ENCODE results near the gene CERS6.

CERS6 gene

GRCh38 chr2:168475636-168476035 is 19.6 kb downstream of the CERS6 start:
- no peak for DNase-seq (ENCODE audit: low read depth)
- H3K4me3 ChIP-seq (replicated peaks; ENCODE audit: low read depth, low read length) = no peak overlapping the region

DNA sequence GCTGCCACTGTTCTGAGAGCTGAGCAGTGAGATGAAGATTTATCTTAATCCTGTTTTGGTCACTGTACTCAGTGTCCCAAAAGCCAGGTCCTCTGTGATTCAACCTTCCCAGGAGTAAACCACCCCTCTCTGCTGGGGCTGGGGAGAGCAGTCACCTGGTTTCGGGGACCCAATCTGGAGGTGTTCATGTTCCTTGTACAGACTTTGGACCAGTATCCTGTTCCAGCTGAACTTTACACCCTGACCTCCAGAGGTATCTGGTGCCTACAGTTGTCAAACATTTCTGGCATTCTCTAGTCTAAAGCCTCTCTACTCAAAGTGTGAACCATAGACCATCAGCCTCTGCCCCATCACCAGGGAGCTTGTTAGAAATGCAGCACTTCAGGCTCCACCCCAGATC is 22.1 kb downstream of the CERS6 start:
- no peak for DNase-seq (ENCODE audit: low read depth)
- TF ChIP-seq, protein P1, sequence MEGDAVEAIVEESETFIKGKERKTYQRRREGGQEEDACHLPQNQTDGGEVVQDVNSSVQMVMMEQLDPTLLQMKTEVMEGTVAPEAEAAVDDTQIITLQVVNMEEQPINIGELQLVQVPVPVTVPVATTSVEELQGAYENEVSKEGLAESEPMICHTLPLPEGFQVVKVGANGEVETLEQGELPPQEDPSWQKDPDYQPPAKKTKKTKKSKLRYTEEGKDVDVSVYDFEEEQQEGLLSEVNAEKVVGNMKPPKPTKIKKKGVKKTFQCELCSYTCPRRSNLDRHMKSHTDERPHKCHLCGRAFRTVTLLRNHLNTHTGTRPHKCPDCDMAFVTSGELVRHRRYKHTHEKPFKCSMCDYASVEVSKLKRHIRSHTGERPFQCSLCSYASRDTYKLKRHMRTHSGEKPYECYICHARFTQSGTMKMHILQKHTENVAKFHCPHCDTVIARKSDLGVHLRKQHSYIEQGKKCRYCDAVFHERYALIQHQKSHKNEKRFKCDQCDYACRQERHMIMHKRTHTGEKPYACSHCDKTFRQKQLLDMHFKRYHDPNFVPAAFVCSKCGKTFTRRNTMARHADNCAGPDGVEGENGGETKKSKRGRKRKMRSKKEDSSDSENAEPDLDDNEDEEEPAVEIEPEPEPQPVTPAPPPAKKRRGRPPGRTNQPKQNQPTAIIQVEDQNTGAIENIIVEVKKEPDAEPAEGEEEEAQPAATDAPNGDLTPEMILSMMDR (IDR thresholded peaks at IDR 0.05; ENCODE audit: low read length, missing control alignments) = no peak
- no peak overlapping the region for H3K4me3 ChIP-seq (replicated peaks; ENCODE audit: low read depth, low read length)

More at GRCh38 chr2:168475636-168476035, 19.6 kb downstream of the CERS6 start:
- TF ChIP-seq, protein P1 (IDR thresholded peaks at IDR 0.05; ENCODE audit: low read length, missing control alignments) = no peak

- TF ChIP-seq, protein P1 (IDR thresholded peaks at IDR 0.05; ENCODE audit: low read length, missing control alignments) = no peak
- H3K4me3 ChIP-seq (replicated peaks; ENCODE audit: low read depth, low read length) = no peak overlapping the region
- no peak for DNase-seq (ENCODE audit: low read depth)
These were observed 24.3 kb downstream of the CERS6 start for GRCh38 chr2:168480356-168480755.

GRCh38 chr2:168480825-168481585 is 24.9 kb downstream of the CERS6 start:
- H3K4me3 ChIP-seq (replicated peaks; ENCODE audit: low read depth, low read length) = no peak overlapping the region
- TF ChIP-seq, protein P1 (IDR thresholded peaks at IDR 0.05; ENCODE audit: low read length, missing control alignments) = no peak
- no peak for DNase-seq (ENCODE audit: low read depth)

DNA sequence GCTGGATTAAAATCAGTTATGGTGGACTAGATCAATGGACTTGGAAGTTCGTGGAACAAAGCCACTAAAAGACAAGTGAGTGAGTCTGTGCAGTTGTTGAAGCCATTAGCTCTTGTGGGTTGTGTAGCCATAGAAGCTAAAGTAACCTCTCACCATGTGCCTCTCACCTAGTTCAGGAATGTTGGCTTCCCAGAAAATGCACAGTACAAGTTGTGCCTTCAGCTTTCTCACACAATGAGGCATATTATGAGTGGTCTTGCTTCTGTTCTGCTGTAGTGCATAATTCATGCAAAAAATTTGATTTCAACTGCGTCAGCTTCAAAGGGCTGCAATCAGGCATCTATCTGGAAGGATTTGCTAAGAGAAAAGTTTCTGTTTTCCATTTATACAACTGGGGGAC is 26.2 kb downstream of the CERS6 start:
- DNase-seq (ENCODE audit: low read depth) = no peak
- TF ChIP-seq, protein P1 (IDR thresholded peaks at IDR 0.05; ENCODE audit: low read length, missing control alignments) = no peak
- no peak overlapping the region for H3K4me3 ChIP-seq (replicated peaks; ENCODE audit: low read depth, low read length)

- TF ChIP-seq, protein P1 (IDR thresholded peaks at IDR 0.05; ENCODE audit: low read length, missing control alignments) = no peak
- no peak for DNase-seq (ENCODE audit: low read depth)
These were observed 27.1 kb downstream of the CERS6 start for GRCh38 chr2:168482952-168483831.

More at GRCh38 chr2:168482952-168483831, 27.1 kb downstream of the CERS6 start:
- H3K4me3 ChIP-seq (replicated peaks; ENCODE audit: low read depth, low read length) = no peak overlapping the region
